ENCODE measurements around the gene CA12.

- no peak for TF ChIP-seq CTCF (conservative IDR thresholded peaks at IDR 0.05; ENCODE audit: low read depth, low read length)
- no peak for TF ChIP-seq EZH2 (IDR thresholded peaks at IDR 0.05; ENCODE audit: borderline replicate concordance, low read depth, low read length, poor library complexity, severe bottlenecking)
These were observed 86.3 kb downstream of the CA12 start for GRCh38 chr15:63295341-63295740.

All from A673 (cell line).